ENCODE measurements around the gene RBM20.
"Not testable (repeated sequence)": the region's sequence is repeated elsewhere in the genome, so short reads cannot be mapped to it uniquely, and the experiment has no call there.

Gene RBM20

DNA sequence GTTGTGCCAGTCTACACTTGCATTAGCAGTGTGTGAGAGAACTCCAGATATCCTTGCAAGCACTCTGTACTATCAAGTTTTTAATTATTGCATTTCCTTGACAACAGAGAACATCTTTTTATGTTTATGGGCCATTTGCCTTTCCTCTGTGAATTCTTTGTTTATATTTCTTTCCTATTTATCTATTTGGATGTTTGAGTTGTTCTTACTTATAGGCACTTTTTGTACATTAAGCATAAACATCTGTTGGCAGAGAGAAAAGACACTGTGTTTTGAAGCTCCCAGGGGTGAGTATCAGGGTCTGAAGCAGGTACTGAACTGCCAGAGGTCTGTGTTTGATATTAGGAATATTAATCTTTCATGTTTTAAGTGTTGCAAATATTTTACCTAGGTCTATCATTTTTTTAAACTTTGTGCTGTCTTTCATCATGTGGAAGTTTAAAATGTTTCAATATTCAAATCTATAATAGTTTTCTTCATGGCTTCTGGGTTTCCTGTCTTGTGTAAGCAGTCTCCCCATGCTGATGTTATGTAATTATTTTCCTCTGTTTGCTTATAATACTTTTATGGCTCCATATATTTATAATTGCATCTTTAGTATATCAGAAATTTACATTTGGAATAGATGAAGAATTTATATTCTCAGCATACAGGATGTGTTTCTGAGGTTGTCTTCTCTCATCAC lies 209.9 kb downstream of the RBM20 start:
- DNase-seq (ENCODE audit: low read depth): no peak

DNA sequence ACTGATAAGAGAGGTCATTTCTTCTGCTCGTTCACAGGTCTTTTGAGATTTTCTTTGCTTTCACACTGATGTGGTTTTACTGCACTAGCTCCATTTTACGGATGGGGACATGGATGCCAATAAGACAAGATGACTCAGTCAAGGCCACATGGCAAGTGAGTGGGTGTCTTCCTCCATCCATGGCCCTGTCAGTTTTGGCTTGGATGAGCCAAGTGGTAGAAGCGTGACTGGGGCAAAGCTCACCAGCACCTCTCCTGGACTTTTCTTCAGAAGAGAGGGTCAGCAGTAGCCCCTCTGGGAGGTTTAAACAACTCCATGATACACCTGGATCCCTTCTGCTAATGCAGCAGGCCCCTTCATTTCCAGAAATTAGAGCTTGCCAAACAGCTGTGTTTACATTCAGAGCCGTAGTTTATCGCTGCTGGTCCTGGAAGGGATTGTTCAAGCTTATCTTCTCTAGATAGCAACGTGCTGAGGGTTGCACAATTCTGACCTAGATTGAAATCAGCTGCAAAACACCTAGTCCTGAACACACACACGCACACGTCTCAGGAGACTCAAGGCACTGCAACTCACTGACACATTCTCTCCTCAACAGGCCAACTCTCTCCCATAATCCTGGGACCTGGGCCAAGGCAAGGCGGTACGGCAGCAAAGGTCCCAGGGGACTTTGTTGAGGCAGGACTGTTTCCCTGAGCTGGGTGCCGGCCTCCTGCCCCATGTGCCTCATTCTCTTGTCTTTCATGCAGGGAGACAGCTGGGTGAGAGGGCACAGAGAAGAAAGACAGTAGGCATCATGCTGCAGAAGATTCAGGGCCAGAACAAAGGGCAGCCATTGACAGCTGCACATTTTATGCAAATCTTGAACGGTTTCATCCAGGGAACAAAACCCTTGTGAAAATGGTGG lies 213.4 kb downstream of the RBM20 start:
- DNase-seq (ENCODE audit: low read depth): no peak

DNA sequence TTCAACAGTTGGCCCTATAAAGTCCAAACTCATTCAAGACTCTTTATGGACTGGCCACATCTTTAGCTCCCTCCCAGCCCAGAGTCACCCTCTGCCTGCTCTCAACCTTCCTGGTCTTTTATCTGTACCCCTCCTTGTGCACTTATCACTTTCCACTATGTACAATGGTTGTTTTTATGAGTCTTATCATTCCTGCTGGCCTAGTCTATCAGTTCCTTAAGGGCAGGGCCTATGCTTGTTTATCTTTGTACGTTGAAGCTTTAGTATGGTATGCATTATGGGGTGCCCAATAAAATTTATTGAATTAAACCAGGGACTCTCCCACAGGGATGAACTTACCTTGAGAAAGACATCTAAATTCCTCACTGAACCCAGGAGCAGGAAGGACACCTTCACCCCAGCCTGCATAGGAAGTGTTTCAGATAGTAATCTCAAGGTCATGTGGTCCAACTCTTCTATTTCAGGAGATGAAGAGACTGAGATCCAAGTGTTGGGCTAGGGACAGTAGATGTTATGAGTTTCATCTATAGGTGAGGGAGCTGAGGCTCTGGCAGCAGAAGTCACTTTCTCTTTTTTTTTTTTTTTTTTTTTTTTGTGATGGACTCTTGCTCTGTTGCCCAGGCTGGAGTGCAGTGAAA lies 214.3 kb downstream of the RBM20 start:
- no peak for DNase-seq (ENCODE audit: low read depth)

DNA sequence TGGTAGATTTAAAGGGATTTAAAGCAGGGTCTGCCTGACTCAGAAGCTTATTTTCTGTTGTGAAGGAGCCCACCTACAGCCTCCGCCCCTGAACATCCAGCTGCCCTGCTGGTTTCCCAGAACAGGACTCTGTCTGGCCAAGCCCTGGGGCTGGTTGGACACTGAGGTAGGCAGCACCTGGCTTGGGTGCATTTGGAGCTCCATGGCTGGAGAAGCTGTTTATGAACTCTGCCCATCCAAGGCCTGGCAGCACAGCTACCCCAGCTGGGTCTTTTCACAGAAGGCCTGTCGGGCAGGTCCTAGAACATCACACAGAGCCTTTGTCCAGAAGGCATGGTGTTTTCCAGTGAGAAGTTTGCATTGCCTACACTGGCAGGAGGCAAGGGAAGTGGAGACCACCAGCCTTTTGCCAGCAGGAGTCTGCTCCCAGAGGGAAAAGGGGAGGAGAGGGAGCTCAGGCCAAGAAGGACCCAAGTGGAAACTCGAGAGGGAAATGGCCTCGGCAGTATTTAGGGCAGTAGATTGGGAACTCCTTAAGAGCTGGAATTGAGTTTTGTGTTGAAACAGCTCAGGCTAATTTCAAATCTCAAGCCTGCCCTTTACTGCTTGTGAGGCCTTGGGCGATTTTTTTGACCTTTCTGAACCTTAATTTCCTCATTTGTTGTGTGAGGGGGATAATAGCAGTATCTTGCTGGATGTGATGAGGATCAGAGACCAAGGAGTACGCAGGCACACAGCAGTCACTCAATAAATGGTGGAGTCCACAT lies 215.3 kb downstream of the RBM20 start:
- DNase-seq (ENCODE audit: low read depth): no peak

DNA sequence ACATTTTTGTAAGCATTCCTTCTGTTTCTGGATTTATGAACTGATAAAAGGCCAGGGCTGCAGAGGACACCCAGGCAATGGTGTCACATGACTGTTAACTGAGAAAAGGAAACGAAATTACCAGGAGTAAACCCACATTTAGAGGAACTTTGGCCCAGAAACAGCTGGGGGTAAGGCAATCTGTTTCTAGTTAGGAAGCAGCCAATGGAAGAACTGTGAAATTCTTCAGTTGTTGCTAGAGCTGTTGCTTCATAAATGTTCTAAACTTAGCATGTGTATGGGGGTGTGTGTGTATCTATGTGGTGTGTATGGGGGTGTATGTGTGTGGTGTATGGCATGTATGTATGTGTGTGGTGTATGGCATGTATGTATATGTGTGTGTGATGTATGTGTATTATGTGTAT lies 215.8 kb downstream of the RBM20 start:
- no peak for DNase-seq (ENCODE audit: low read depth)

DNA sequence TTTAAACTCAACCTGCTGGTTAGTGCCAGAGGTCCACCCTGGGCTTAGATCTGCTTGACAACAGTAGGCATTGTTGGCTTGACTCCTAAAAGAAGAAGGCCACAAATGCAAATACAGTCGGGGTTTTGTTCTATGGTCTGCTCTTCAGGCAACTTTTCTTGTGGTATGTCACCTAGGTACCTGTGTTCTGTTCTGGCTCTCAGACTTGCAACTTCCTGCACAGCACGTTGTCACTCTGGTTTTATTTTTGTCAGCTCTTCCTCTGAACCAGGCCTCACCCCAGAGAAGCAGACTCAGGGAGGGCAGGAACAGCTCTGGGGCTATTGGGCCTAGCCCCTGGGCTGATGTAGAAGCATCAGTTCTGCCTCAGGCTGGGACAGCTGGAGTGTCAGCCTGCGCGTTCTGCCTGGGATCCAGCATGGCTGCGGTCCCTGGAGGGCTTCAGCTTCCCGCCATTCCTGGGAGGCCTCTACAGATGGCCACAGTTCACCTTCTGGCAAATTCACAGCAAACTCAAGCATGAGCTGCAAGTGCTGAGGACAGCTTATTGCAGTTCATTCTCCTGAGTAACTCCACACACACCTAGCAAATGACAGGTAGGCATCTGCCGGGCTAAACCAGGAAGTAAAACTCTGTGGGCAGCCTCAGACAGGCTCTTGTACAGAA lies 216.6 kb downstream of the RBM20 start:
- DNase-seq (ENCODE audit: low read depth): no peak

DNA sequence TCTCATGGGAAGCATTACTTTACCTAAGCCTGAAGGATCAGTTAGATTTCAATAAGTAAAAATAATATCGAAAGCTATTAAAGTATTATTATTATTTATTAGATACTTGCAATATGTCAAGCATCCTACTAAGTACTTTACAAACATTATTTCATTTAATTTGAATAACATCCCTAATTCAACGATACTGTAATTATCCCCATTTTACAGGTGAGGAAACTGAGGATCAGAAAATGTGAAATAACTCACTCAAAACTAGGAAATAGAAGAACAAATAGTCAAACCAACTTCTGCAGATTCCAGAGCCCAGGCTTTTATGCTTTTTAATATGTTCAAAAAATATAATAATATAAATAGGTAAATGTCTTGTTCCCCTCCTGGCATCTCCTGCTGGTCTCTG lies 217.3 kb downstream of the RBM20 start:
- no peak for DNase-seq (ENCODE audit: low read depth)

DNA sequence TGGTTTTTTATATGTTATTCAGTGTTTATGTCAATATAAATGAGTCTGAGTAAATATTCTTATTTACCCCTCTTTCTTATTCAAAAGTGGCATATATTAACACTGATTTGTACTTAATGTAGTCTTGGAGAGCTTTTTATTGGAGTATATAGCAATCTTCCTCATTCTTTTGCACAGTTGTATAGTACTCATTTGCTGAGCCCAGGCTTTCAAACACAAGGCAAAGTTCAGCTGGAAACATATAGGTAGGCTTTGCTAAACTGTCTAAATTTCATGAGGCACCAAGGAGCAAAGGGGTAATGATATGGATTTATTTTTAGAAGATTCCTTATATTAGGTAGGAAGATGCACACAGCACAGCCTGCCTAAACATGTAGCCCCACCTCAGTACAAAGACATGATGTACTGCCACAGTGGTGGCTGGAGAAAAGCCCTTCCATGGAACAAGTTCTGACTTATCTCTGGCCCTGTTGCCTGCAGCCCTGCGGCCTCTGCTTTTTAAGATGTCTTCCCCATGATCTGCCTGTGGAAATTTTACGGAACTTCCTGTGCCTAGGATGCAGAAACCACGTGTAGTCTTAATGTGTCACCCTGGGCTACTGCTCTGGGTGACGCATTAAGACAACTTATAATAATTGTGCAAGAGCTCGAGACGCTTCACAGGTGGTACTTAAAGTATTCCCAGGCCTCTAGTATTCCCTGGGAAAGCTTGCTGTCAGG lies 218.0 kb downstream of the RBM20 start:
- no peak for DNase-seq (ENCODE audit: low read depth)

DNA sequence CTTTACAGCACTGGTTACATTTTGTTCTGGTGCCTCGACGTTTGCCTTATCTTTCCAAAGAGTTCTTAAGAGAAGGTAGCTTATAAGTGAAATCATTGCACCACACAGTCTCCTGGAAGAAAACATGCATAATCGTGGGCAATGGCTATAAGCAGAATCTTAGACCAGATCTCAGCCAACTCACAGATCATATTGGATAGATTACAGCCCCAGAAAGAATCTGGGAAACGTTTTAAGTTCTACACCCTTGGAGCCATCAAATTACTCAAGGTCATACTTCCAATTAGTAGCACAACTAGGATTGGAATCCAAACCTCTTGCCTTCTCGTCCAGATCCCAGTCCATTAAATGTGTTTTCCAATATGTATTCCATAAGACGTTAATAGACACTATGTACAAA lies 218.8 kb downstream of the RBM20 start:
- DNase-seq (ENCODE audit: low read depth): no peak

DNA sequence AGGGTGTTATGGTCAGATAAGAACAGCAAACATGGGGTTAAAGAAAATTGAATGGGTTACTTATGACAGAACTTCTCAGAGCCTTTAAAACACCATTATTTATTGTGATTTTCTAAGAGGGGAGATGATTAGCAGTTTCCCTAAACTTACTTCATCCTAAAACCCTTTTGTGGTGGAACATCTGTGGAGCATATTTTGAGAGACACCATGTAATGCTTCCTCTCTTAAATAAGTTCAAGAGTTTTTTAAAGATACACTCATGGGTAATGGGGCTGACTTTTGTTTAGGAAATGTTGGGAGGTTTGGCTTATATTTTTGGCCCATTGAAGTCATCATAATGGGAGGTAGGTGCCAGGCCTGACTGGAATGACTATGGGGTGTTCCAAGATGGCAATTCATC lies 219.2 kb downstream of the RBM20 start:
- DNase-seq (ENCODE audit: low read depth): no peak

DNA sequence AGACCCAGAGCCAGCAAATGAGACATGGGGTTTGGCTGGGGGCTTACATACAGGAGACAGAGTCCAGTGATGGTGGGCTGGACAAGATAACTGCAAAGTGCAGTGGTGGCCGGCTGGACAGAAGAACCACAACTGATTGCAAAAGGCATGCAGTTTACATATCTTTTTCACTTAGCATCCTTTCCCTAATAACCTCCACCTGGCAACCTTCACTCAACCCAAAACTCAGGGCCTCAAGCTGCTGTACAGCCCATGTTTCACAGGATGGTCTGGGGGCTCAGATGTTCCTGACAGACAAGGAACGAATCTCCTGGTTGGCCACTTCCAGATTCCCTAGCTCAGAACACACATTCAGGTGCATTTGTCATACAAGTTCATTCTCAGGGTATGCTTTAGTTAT lies 219.8 kb downstream of the RBM20 start:
- no peak for DNase-seq (ENCODE audit: low read depth)

DNA sequence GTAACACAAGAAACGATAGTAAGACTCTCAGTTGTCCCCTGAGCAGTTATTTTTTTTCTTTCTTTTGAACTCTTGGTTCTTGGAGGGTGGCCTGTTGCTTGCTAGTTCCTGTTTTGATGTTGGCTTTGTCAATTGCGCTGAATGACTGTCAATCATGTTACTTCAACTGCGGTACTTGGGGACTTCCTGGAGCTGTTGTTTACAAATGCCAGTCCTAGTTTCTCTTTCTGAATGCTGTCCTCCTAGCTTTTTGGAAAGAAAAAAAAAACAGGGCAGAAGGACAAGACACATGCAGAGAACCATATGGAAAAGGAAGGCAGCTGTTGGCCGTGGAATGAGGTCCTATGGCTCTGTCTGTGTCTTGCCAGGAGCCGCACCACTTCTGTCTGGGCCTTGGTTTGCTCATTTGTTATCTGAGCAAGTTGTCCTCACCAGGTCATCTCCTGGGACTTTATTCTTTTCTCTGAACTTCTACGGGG lies 220.6 kb downstream of the RBM20 start:
- no peak for DNase-seq (ENCODE audit: low read depth)

DNA sequence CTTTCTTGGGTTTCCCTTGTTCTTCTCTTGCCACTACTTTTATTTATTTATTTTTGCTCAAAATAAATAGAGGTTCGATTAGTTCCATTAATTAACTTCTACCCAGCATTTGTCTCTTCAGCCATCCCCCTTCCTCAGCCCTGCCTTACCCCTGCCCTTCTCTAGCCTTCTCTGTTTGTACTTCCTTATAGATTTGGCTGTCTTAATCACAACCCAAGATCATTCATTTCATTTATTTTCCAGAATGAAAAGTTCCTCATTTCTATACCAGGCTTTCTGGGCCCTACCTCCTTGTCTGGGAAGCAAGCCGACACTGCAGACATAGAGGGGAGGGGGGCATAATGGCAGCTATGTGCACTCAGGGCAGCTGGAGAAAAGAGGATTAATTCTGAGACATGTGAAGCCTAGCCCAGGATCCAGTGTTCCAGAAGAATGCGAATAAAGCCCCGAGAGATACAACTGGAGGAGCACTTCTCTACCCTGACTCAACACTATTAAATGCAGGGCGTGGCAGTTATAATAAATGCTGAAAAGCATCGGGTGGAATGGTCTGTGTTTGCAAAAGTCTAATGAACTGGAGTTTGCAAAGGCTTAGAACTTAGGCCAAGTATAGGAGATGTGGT lies 221.2 kb downstream of the RBM20 start:
- no peak for DNase-seq (ENCODE audit: low read depth)

DNA sequence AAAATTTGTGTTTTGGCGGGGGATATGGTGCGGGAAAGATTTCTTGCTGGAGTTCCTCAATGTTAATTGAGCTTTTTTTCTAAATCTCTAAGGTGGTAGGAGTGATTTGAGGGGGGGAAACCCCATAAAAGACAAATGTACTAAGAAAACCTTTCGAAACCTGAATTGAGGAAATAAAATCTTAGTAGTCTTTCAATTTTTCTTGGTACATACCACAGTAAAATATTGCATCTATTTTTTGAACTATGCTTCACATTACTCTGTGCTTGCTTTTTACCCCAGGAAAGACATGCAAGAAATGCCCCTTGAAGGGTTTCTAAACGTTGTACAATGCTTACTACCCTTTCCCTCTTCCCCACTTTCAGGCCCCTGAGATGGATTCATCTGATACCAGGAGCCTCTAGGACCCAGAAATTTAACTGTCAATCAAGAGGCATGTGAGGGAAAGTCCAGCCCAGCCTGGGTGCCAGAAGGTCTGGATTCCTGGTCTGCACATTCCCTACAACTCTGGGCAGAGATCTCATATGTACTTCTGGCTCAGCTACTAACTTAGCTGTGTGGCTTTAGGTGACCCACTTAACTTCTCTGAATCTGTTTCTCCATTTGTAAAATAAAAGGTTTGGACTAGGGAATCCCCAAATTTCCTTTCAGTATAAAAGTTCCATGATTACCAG lies 221.8 kb downstream of the RBM20 start:
- DNase-seq (ENCODE audit: low read depth): no peak

DNA sequence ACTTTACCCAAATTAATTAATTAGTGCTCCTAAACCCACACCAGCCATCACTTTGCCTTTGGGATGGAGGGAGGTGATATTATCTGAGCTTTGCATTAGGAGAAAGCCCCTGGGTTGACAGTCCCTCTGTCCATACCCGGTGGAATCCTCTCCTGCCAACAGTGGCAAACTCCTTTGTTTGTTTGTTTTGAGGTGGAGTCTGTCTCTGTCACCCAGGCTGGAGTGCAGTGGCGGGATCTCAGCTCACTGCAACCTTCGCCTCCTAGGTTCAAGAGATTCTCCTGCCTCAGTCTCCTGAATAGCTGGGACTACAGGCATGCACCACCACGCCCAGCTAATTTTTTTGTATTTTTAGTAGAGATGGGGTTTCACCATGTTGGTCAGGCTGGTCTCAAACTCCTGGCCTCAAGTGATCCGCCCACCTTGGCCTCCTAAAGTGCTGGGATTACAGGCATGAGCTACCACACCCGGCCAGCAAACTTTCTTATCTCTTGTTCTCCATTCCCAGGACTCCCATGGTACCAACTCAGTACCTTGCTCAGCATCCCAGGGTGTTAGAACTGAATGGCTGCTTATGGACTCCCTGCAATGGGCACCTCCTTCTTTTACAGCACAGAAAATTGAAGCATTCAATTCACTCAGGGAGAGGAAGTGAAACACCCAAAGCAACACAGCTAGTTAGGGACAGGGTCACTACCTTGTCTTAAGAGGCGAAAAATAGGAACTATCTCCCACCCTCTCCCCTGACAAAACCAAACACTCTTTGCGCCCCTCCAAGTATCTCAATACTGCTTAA lies 223.1 kb downstream of the RBM20 start:
- not testable (repeated sequence) for DNase-seq (ENCODE audit: low read depth)

DNA sequence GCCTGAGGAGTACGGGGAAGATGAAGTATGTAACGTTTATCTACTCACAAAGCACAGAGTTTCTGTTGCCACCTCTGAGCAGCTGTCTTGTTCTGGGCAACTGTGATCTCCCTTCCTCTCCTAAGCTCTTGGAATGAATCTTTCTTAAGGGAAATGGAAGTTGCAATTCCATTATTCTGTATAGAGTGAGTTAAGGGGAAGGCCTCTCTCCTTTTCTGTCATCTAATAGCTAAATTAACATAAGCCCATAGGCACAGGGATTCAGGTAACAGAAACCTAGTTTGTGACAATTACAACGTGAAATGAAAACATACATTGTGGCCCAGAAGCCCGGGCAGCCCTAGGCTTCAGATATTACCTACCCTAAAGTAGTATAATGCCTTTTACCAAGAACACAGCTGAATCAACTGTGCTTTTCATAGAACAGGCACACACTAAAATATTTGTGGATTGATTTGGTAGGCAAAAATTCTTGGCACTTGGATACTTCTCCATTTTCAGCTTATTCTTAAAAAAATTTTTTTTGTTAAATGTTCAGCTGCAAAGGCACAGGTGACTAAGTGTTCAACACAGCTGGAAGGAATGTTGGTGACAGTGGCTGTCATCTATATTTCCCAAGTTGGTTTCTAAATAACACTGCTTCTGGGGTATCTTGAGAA lies 223.8 kb downstream of the RBM20 start:
- DNase-seq (ENCODE audit: low read depth): no peak

DNA sequence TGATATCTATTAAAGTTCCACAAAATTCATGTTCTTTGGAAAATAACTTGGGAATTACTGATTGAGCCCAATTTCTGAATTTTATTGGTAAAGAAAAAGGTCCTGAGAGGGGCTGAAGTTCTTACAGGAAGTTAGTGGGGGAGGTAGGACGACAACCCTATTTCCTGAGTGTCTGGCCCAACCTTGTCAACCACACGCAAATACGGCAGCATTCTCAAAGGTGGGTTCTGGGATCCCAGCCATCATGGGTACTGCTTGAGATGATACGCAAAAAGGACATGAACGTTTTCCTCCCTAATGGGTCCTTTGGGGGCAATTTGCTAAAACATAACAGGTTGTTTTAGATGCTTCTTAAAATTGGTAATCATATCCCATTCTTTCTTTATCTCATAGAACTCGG lies 224.8 kb downstream of the RBM20 start:
- DNase-seq (ENCODE audit: low read depth): no peak

DNA sequence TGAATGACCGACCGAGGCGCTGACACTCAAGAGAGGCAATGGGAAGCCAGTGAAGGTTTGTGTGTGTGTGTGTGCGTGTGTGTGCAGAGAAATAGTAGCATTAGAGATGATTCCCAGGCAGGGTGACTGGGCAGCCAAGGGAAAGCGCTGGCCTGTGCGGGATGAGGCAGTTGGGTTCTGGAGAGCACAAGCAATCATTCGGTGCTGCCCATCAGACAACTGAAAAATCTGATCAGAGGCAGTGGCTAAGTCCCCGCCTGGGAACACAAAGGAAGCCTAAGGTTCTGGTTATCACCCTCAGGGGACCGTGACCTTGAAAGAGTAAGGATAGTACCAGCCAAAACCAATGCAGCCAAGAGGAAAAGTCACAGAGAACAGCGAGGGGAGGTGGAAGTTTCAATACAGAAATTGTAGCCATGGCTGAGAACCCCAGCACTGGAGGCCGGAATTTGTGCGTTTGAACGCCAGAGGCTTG lies 226.7 kb downstream of the RBM20 start:
- no peak for DNase-seq (ENCODE audit: low read depth)
